Ishikawa (cell line): ENCODE data around the gene ASIC3.

Experiments
- CEBPB ChIP-seq: IDR thresholded peaks from 2 replicates; pipeline ENCODE4 v1.6.1; 2012
- CREB1 ChIP-seq: IDR thresholded peaks from 2 replicates; pipeline ENCODE4 v1.6.1; 2012; ENCODE audit warnings: low read depth
- EGR1 ChIP-seq: IDR thresholded peaks from 2 replicates; pipeline ENCODE4 v1.6.1; 2012
- EP300 ChIP-seq: IDR thresholded peaks from 2 replicates; pipeline ENCODE4 v1.6.1; 2012; ENCODE audit warnings: borderline replicate concordance
- FOXM1 ChIP-seq: IDR thresholded peaks from 2 replicates; pipeline ENCODE4 v1.6.1; 2012; ENCODE audit warnings: low read depth, borderline replicate concordance
- NFIC ChIP-seq: IDR thresholded peaks from 2 replicates; pipeline ENCODE4 v1.6.1; 2012
- RAD21 ChIP-seq: IDR thresholded peaks from 2 replicates; pipeline ENCODE4 v1.6.1; 2012; ENCODE audit warnings: low read depth
- REST ChIP-seq: IDR thresholded peaks from 2 replicates; pipeline ENCODE4 v1.6.1; 2012; ENCODE audit warnings: low read depth, mild to moderate bottlenecking
- TAF1 ChIP-seq: IDR thresholded peaks from 2 replicates; pipeline ENCODE4 v1.6.1; 2012; ENCODE audit warnings: low read depth, mild to moderate bottlenecking
- TCF12 ChIP-seq: IDR thresholded peaks from 2 replicates; pipeline ENCODE4 v1.6.1; 2012; ENCODE audit warnings: low read depth
- TEAD4 ChIP-seq: IDR thresholded peaks from 2 replicates; pipeline ENCODE4 v1.6.1; 2012
- YY1 ChIP-seq: IDR thresholded peaks from 2 replicates; pipeline ENCODE4 v1.6.1; 2012; ENCODE audit warnings: low read depth
- ZBTB7A ChIP-seq: IDR thresholded peaks from 2 replicates; pipeline ENCODE4 v1.6.1; 2012; ENCODE audit warnings: low read depth
- TF ChIP-seq, protein P1 (sequence below): IDR thresholded peaks from 2 replicates; pipeline ENCODE4 v1.6.1; 2012
- TF ChIP-seq, protein P2 (sequence below): IDR thresholded peaks from 2 replicates; pipeline ENCODE4 v1.6.1; 2012

Gene ASIC3

DNA sequence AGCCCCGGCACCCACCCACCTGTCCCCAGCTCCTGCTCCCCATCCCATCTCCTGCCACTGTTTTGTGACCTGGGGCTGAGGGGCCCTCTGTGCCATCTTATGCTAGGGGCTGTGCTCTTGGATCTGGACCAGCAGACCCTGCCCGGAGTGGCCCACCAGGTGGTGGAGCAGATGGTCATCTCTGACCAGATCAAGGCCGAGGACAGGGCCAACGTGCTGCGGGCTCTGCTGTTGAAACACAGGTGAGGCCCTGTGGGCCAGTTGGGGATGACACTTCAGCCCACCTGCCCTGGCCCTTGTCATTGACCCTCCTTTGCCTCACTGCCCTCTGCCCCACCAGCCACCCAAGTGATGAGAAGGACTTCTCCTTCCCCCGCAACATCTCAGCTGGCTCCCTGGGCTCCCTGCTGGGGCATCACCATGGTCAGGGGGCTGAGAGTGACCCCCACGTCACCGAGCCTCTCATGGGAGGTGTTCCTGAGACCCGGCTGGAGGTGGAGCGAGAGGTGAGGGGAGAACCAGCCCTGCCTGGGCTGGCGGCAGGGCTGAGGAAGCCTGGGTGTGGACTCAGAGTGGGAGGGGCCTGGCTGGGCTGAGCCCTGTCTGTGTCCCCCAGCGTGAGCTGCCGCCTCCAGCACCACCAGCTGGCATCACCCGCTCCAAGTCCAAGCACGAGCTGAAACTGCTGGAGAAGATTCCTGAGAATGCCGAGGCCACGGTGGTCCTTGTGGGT lies 21.7 kb downstream of the ASIC3 start:
- TF ChIP-seq, protein P1, sequence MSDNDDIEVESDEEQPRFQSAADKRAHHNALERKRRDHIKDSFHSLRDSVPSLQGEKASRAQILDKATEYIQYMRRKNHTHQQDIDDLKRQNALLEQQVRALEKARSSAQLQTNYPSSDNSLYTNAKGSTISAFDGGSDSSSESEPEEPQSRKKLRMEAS: no peak
- TF ChIP-seq ZBTB7A (no peak), TAF1 (no peak), EGR1 (no peak), REST (no peak), EP300 (no peak), TEAD4 (no peak), NFIC (no peak), RAD21 (no peak), TCF12 (no peak), FOXM1 (no peak), CEBPB (no peak), YY1 (no peak)

GRCh38 chr7:151070574-151070960 lies 22.2 kb downstream of the ASIC3 start:
- TF ChIP-seq CREB1 (no peak), EP300 (no peak), TAF1 (no peak)
- TF ChIP-seq, protein P2, sequence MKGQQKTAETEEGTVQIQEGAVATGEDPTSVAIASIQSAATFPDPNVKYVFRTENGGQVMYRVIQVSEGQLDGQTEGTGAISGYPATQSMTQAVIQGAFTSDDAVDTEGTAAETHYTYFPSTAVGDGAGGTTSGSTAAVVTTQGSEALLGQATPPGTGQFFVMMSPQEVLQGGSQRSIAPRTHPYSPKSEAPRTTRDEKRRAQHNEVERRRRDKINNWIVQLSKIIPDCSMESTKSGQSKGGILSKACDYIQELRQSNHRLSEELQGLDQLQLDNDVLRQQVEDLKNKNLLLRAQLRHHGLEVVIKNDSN: no peak

GRCh38 chr7:151071032-151071866 lies 22.9 kb downstream of the ASIC3 start:
- TF ChIP-seq, protein P2: no peak
- TF ChIP-seq CEBPB: no peak
- no peak for TF ChIP-seq NFIC
- no peak for TF ChIP-seq FOXM1
- no peak for TF ChIP-seq YY1
- TF ChIP-seq REST: no peak
- TF ChIP-seq ZBTB7A: no peak
- TF ChIP-seq, protein P1: no peak

DNA sequence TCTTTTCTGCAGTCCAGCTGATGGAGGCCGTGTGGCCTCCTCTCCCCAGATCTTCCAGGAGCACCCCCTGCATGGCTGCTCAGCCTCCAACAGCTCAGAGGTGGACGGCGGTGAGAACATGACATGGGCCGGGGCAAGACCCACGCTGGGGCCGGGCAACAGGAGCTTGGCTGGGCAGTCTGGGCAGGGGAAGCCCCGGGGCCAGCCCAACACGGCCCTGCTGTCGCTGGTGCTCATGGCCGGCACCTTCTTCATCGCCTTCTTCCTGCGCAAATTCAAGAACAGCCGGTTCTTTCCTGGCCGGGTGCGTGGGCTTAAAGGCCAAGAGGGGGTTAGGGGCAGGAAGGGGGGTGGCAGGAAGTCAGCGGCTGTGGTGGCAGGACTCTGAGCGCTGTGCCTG lies 25.7 kb downstream of the ASIC3 start:
- no peak for TF ChIP-seq NFIC
- TF ChIP-seq ZBTB7A: no peak
- TF ChIP-seq TAF1: no peak
- TF ChIP-seq, protein P1: no peak
- no peak for TF ChIP-seq TCF12

DNA sequence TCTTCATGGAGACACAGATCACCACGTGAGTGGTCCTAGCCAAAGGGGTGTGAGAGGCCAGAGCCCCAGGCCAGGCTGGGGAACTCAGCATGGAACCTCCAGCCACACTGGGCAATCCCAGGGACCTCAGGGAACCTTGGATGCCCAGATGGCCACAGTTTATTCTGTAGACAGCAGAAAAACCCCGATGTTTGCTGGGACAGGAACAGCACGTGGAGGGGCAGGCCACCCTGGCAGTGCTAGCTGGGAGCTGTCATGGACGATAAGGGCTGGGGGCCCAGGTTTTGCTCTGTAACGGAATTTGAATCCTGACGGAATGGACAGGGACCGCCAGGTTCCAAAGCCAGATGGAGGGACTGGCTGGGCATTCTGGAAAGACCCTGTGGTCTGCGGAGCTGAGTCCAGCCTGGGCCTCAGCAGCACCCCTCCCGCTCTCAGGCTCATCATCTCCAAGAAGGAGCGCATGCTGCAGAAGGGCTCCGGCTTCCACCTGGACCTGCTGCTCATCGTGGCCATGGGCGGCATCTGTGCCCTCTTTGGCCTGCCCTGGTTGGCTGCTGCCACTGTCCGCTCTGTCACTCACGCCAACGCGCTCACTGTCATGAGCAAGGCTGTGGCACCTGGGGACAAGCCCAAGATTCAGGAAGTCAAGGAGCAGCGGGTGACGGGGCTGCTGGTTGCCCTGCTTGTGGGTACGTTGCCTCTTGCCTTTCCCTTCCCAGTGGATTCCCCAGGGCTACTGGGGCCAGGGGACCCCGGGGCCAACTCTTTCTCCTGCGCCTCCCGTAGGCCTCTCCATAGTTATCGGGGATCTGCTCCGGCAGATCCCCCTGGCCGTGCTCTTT lies 26.7 kb downstream of the ASIC3 start:
- TF ChIP-seq TAF1 (no peak), NFIC (no peak), RAD21 (no peak), ZBTB7A (no peak), EP300 (no peak)
